Kidney (tissue), 14 donors: ENCODE measurements around the gene NFILZ. TPM values are rescaled to one million over a fixed set of nuclear protein-coding genes. Genes with fewer than 3 reads are reported as not detected.

Source experiments
- DNase-seq, 5 donors: peaks; one replicate each; pipeline ENCODE4 v3.0.0-alpha.2; 2013 to 2020
- FAIRE-seq: peaks from 2 replicates; lab custom pipeline; 2012; peaks lifted over from hg19 to GRCh38; lab: Jason Lieb, UNC
- H3K27ac ChIP-seq, 2 donors: one replicate each; pipeline ENCODE4 v1.7.0; 2013; ENCODE audit warnings: low read depth in 2 of 2, low read length in 2 of 2, inconsistent platforms in 1 of 2
- H3K27me3 ChIP-seq: one replicate; pipeline ENCODE4 v1.7.1; 2013; ENCODE audit warnings: low read length, inconsistent platforms; ENCODE audit not compliant: control insufficient read depth, insufficient read depth
- H3K36me3 ChIP-seq, 3 donors: one replicate each; pipeline versions ENCODE4 v1.7.0 to v1.7.1; 2013; ENCODE audit warnings: low read length in 3 of 3, control low read depth in 1 of 3, inconsistent platforms in 1 of 3; ENCODE audit not compliant: insufficient read depth in 3 of 3, control insufficient read depth in 2 of 3
- H3K4me1 ChIP-seq, 3 donors: one replicate each; pipeline versions ENCODE4 v1.7.0 to v1.7.1; 2013; ENCODE audit warnings: low read length in 3 of 3, inconsistent platforms in 1 of 3, low read depth in 1 of 3; ENCODE audit not compliant: control insufficient read depth in 2 of 3, insufficient read depth in 2 of 3
- H3K4me3 ChIP-seq, 3 donors: one replicate each; pipeline versions ENCODE4 v1.7.0 to v1.8.1; 2013; ENCODE audit warnings: low read length in 3 of 3, control low read depth in 1 of 3, inconsistent platforms in 1 of 3
- H3K9ac ChIP-seq, 3 donors: one replicate each; pipeline versions ENCODE4 v1.7.0 to v1.7.1; 2013; ENCODE audit warnings: low read length in 3 of 3, control low read depth in 1 of 3, inconsistent platforms in 1 of 3
- H3K9me3 ChIP-seq, 3 donors: one replicate each; pipeline versions ENCODE4 v1.7.0 to v1.7.1; 2013; ENCODE audit warnings: low read length in 3 of 3, control low read depth in 1 of 3, inconsistent platforms in 1 of 3; ENCODE audit not compliant: control insufficient read depth in 2 of 3, insufficient read depth in 1 of 3
- CTCF ChIP-seq: IDR thresholded peaks from 3 replicates; pipeline ENCODE4 v1.5.1; 2012; ENCODE audit warnings: mild to moderate bottlenecking, moderate library complexity, borderline replicate concordance; ENCODE audit not compliant: insufficient read depth; ENCODE audit errors: extremely low read depth
- intact Hi-C: fragments of 100-400 bp; cut with DNase I; formaldehyde crosslinking; loops from one replicate; pipeline ENCODE4 v1.11.1; 2022
- polyA plus RNA-seq: library from polyadenylated mRNA; stranded (reverse); fragments of 350-450 nt; fragmentation: Illumina TruSeq; extraction: RNeasy Lipid Tissue Mini Kit (QIAGEN cat#74804); gene quantifications from one replicate; pipeline ENCODE4 v1.2.3, GENCODE V29; 2014; ENCODE audit warnings: low read depth, low replicate concordance; ENCODE audit not compliant: insufficient read depth
- total RNA-seq: library from RNA; stranded (reverse); fragmentation: NEBNext Ultra II Directional; extraction: Animal tissue kit (Norgen Biotek cat#: 25700); gene quantifications from one replicate; pipeline ENCODE4 v1.2.1, GENCODE V29; 2021
- donor health status: control.
- donor health status: control.
- donor health status: control.
- donor health status: control.
- donor health status: control.
- donor health status: DM: yes; HTN: yes; CAD: no.
- donor health status: Normal renal cell carcinoma (clear cell type).

The NFILZ gene
- total and polyA plus RNA-seq, 2 donors from 2014 or later = not detected

- DNase-seq (no peak), FAIRE-seq (no peak)
- H3K9me3 ChIP-seq = no peaks in the 10 kb centered on the region
- H3K4me1 ChIP-seq = no peaks in the 10 kb centered on the region
- H3K9ac ChIP-seq = no peak overlapping the region
- no peak overlapping the region for H3K27ac ChIP-seq
- no peak overlapping the region for H3K4me3 ChIP-seq
- H3K36me3 ChIP-seq = no peaks in the 10 kb centered on the region
- intact Hi-C loops = no loop called here
- no peaks in the 10 kb centered on the region for H3K27me3 ChIP-seq
- no peak for TF ChIP-seq CTCF
Observed at GRCh38 chr19:8648240-8648639, 17.8 kb downstream of the NFILZ start.

GRCh38 chr19:8654591-8655339 lies 24.3 kb downstream of the NFILZ start:
- Histone ChIP-seq H3K9ac (no peak overlapping the region), H3K27ac (no peak overlapping the region), H3K9me3 (no peaks in the 10 kb centered on the region), H3K4me1 (no peaks in the 10 kb centered on the region), H3K27me3 (no peaks in the 10 kb centered on the region), H3K36me3 (no peaks in the 10 kb centered on the region), H3K4me3 (no peak overlapping the region)
- no peak for FAIRE-seq
- DNase-seq = peak; percentile 64 to 84 (median 67)
- TF ChIP-seq CTCF = peak; percentile 92
- intact Hi-C loops = loop anchor here (10.0 kb wide), 1 partner anchor 420 kb away; no protein-coding TSS in a partner anchor

- Histone ChIP-seq H3K9me3 (no peaks in the 10 kb centered on the region), H3K36me3 (no peaks in the 10 kb centered on the region), H3K4me1 (no peaks in the 10 kb centered on the region), H3K27ac (no peak overlapping the region), H3K27me3 (no peaks in the 10 kb centered on the region), H3K4me3 (no peak overlapping the region), H3K9ac (no peak overlapping the region)
- no peak for TF ChIP-seq CTCF
- DNase-seq (no peak), FAIRE-seq (no peak)
- intact Hi-C loops = loop anchor here (10.0 kb wide), 1 partner anchor 419 kb away; no protein-coding TSS in a partner anchor
Observed at GRCh38 chr19:8655340-8655709, 24.9 kb downstream of the NFILZ start.
